Natural killer cell (primary cell): ENCODE results near the gene EFCAB7. TPM values are rescaled to one million over a fixed set of nuclear protein-coding genes. Genes with fewer than 3 reads are reported as not detected.
A peak's percentile ranks its signal among the peaks of the same experiment; 100 is the strongest.
"Not testable (repeated sequence)": the region's sequence is repeated elsewhere in the genome, so short reads cannot be mapped to it uniquely, and the experiment has no call there.

Experiments used
- ATAC-seq, 3 donors: fragments of 150-1000 bp in 2 of 3; fragments of 200-7000 bp in 1 of 3; cut with Tn5 transposase; 1 replicate in 1 of 3; 2 replicates in 2 of 3; pipeline ENCODE4 v1.10.0; 2021; ENCODE audit warnings: mild to moderate bottlenecking in 2 of 3, moderate library complexity in 2 of 3
- DNase-seq, 2 donors: peaks; one replicate each; pipeline versions ENCODE4 v3.0.0 to v3.0.0-alpha.2; 2013 to 2021; ENCODE audit warnings: mixed read lengths in 1 of 2
- H3K27ac ChIP-seq: one replicate; pipeline ENCODE4 v1.5.1; 2013; ENCODE audit warnings: mild to moderate bottlenecking, low read length
- H3K27me3 ChIP-seq: one replicate; pipeline ENCODE4 v1.6.1; 2013; ENCODE audit warnings: low read length; ENCODE audit not compliant: control insufficient read depth, insufficient read depth
- H3K36me3 ChIP-seq: one replicate; pipeline ENCODE4 v1.6.1; 2013; ENCODE audit warnings: low read length; ENCODE audit not compliant: control insufficient read depth, insufficient read depth
- H3K4me1 ChIP-seq: one replicate; pipeline ENCODE4 v1.6.1; 2013; ENCODE audit warnings: low read length; ENCODE audit not compliant: control insufficient read depth, insufficient read depth
- H3K4me3 ChIP-seq: one replicate; pipeline ENCODE4 v1.5.1; 2013; ENCODE audit warnings: low read length
- H3K9me3 ChIP-seq: one replicate; pipeline ENCODE4 v1.6.1; 2013; ENCODE audit warnings: low read length; ENCODE audit not compliant: control insufficient read depth, insufficient read depth
- H3K27ac Mint-ChIP-seq, 2 donors: one replicate each; pipeline ENCODE4 v1.8.0; 2022; ENCODE audit warnings: mild to moderate bottlenecking in 2 of 2, mixed read lengths in 2 of 2, moderate library complexity in 1 of 2
- H3K27me3 Mint-ChIP-seq, 2 donors: one replicate each; pipeline ENCODE4 v1.8.0; 2022; ENCODE audit warnings: low read depth in 2 of 2, mixed read lengths in 2 of 2
- H3K36me3 Mint-ChIP-seq: one replicate; pipeline ENCODE4 v1.8.0; 2022; ENCODE audit warnings: mixed read lengths
- H3K4me1 Mint-ChIP-seq, 2 donors: one replicate each; pipeline ENCODE4 v1.8.0; 2022; ENCODE audit warnings: mixed read lengths in 2 of 2
- H3K4me3 Mint-ChIP-seq: one replicate; pipeline ENCODE4 v1.8.0; 2022; ENCODE audit warnings: mild to moderate bottlenecking, moderate library complexity, mixed read lengths
- H3K9me3 Mint-ChIP-seq, 2 donors: one replicate each; pipeline ENCODE4 v1.8.0; 2022; ENCODE audit warnings: mixed read lengths in 2 of 2
- WGBS: methylation state at CpG from one replicate; pipeline ENCODE4 v1.1.7; 2013; ENCODE audit warnings: missing lambda C conversion rate; ENCODE audit not compliant: insufficient coverage; 5-methylcytosine and 5-hydroxymethylcytosine counted together
- intact Hi-C: fragments of 100-400 bp; cut with micrococcal nuclease; formaldehyde crosslinking; loops from one replicate; pipeline ENCODE4 v1.14.2; 2022
- total RNA-seq, 4 donors: library from RNA; stranded (reverse); fragments of 120-200 nt in 1 of 4; gene quantifications; one replicate each; pipeline versions ENCODE4 v1.2.3 to v1.2.4, GENCODE V29; 2013 to 2022
- TF ChIP-seq, protein P1 (sequence below): fragments of 200-600 bp; IDR thresholded peaks from one replicate; pipeline ENCODE4 v1.8.0; 2022; ENCODE audit warnings: antibody characterized with exemption

EFCAB7 gene
- total RNA-seq, 3 donors from 2014 or later (not counting 1 experiment from before 2014, with no cell fraction given): 5.4 to 7.5 (median 6.0) TPM

DNA sequence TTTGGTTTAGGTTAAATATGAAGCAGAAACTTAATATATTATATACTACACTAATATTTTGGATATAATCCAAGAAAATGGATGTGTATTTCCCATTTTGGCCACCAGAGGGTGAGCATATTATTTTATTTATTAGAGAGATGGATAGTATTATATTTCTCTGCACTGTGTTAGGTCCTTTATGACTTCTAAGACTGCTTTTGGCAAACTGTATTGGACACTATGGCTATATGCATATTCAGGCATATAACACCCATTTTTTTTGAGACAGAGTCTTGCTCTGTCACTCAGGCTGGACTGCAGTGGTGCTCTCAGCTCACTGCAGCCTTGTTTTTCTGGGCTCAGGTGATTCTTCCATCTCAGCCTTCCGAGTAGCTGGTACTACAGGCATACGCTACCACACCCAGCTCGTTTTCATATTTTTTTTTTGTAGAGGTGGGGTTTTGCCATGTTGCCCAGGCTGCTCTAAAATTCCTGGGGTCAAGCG is 52.1 kb downstream of the EFCAB7 start:
- H3K4me1 Mint-ChIP-seq: no peaks in the 10 kb centered on the region
- WGBS: 86% methylated on average over 2 of the region's 4 CpGs
- H3K27me3 ChIP-seq: no peaks in the 10 kb centered on the region
- no peaks in the 10 kb centered on the region for H3K9me3 Mint-ChIP-seq
- H3K36me3 Mint-ChIP-seq: no peaks in the 10 kb centered on the region
- no peak overlapping the region for H3K27ac Mint-ChIP-seq
- H3K9me3 ChIP-seq: no peaks in the 10 kb centered on the region
- H3K27ac ChIP-seq: no peak overlapping the region
- H3K36me3 ChIP-seq: no peaks in the 10 kb centered on the region
- no peaks in the 10 kb centered on the region for H3K4me1 ChIP-seq
- intact Hi-C loops: no loop called here
- H3K4me3 ChIP-seq: no peak overlapping the region
- DNase-seq (peak in 1 of 2 donors; percentile 57), ATAC-seq (peak; percentile 37 to 48 (median 47))
- TF ChIP-seq, protein P1, sequence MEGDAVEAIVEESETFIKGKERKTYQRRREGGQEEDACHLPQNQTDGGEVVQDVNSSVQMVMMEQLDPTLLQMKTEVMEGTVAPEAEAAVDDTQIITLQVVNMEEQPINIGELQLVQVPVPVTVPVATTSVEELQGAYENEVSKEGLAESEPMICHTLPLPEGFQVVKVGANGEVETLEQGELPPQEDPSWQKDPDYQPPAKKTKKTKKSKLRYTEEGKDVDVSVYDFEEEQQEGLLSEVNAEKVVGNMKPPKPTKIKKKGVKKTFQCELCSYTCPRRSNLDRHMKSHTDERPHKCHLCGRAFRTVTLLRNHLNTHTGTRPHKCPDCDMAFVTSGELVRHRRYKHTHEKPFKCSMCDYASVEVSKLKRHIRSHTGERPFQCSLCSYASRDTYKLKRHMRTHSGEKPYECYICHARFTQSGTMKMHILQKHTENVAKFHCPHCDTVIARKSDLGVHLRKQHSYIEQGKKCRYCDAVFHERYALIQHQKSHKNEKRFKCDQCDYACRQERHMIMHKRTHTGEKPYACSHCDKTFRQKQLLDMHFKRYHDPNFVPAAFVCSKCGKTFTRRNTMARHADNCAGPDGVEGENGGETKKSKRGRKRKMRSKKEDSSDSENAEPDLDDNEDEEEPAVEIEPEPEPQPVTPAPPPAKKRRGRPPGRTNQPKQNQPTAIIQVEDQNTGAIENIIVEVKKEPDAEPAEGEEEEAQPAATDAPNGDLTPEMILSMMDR: peak; percentile 89
- no peaks in the 10 kb centered on the region for H3K27me3 Mint-ChIP-seq
- H3K4me3 Mint-ChIP-seq: no peak overlapping the region

DNA sequence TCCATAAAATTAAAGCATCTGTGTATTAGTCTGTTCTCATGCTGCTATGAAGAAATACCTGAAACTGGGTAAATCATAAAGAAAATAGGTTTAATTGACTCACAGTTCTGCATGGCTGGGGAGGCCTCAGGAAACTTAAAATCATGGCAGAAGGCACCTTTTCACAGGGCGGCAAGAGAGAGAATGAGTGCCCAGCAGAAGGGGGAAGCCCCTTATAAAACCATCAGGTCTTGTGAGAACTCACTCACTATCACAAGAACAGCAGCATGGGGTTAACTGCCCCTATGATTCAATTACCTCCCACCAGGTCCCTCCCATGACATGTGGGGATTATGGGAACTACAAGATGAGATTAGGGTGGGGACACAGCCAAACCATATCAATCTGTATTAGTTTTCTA is 63.0 kb downstream of the EFCAB7 start:
- not testable (repeated sequence) for H3K36me3 Mint-ChIP-seq, H3K27ac Mint-ChIP-seq

DNA sequence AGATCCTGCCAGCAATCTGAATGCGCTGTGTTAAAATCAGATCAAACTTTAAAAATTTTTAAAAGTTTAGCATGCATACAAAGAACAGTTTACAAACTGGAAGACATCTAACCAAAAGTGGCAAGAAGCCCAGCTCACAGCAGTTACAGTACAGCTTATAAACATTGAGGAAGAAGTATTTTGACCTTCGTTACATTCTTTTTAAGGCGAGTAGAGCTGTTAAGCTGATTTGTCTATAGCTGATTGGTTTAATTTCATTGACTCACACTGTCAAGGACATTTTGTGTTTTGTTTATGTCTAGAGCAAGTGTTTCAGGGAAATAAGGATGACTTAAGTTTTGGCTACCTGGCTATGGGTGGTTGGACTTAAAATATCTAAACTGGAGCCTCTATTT is 66.8 kb downstream of the EFCAB7 start:
- peaks cover 13% of the 10 kb centered on the region for H3K4me1 ChIP-seq
- TF ChIP-seq, protein P1: no peak
- H3K9me3 ChIP-seq: no peaks in the 10 kb centered on the region
- no peak overlapping the region for H3K27ac Mint-ChIP-seq
- no peaks in the 10 kb centered on the region for H3K27me3 ChIP-seq
- H3K4me3 Mint-ChIP-seq: no peak overlapping the region
- no peak overlapping the region for H3K4me3 ChIP-seq
- no peaks in the 10 kb centered on the region for H3K9me3 Mint-ChIP-seq
- DNase-seq (no peak), ATAC-seq (no peak)
- WGBS: 100% methylated on average over 3 of the region's 3 CpGs
- no peaks in the 10 kb centered on the region for H3K27me3 Mint-ChIP-seq
- intact Hi-C loops: loop anchor here (5.0 to 10.0 kb wide), 2 partner anchors 223 to 305 kb away; partner anchors contain the start of gene ALG6
- H3K4me1 Mint-ChIP-seq: peaks cover 10 to 17% of the 10 kb centered on the region in 2 donors
- no peaks in the 10 kb centered on the region for H3K36me3 Mint-ChIP-seq
- no peaks in the 10 kb centered on the region for H3K36me3 ChIP-seq
- no peak overlapping the region for H3K27ac ChIP-seq

More for the DNA sequence above, 63.0 kb downstream of the EFCAB7 start:
- H3K27ac ChIP-seq, H3K9me3 ChIP-seq, H3K9me3 Mint-ChIP-seq, H3K27me3 ChIP-seq, H3K4me1 Mint-ChIP-seq, DNase-seq, intact Hi-C loops, H3K36me3 ChIP-seq, H3K4me3 Mint-ChIP-seq, H3K27me3 Mint-ChIP-seq, ATAC-seq, H3K4me1 ChIP-seq, H3K4me3 ChIP-seq: not testable (repeated sequence)
- WGBS: 79% methylated on average over 1 of the region's 1 CpG

DNA sequence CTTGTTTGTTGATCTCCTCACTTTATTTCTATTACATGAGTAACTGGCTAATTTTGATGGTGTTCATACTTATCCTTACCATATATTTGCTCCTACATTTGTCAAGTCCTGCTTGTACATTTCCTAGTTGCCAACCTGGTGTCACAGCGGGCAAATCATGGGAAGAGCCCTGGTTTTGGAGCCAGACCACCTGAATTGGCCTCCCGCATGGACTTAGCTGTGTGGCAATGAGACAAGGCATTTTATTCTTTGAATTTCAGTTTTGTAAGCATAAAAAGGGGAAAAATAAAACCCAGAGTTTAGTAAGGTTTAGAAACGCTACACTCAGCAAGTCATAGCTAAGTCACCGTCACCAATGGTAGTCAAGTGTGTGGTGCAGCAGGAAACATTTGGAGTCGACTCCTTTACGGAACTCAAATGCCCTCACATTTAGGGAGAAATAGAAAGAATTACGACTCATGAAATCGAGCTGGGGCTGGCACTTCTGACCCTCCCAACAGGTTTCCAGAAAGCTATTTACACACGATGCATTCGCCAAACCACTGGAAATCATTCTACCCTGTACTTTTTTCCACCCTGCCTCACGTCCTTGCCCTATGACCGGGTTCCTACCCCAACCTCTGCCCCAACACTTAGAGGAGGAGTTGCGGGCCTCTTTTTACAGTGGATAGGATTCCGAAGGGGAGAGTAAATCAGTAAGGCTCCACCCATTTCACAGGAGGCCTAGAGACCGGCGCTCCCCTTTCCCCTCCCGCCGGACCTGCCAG is 69.4 kb downstream of the EFCAB7 start:
- Mint-ChIP-seq H3K27me3 (no peaks in the 10 kb centered on the region), H3K4me1 (peaks cover 10 to 32% of the 10 kb centered on the region in 2 donors), H3K9me3 (no peaks in the 10 kb centered on the region), H3K4me3 (peak overlapping the region; percentile 97), H3K27ac (peak overlapping the region; percentile 92 to 96), H3K36me3 (no peaks in the 10 kb centered on the region)
- WGBS: 27% methylated on average over 17 of the region's 18 CpGs
- intact Hi-C loops: loop anchor here (2.0 to 10.0 kb wide), 3 partner anchors 70 to 302 kb away; partner anchors contain the start of genes ALG6, EFCAB7 and ITGB3BP
- Histone ChIP-seq H3K9me3 (no peaks in the 10 kb centered on the region), H3K4me1 (peaks cover 13% of the 10 kb centered on the region), H3K27me3 (no peaks in the 10 kb centered on the region), H3K4me3 (peak overlapping the region; percentile 90), H3K36me3 (no peaks in the 10 kb centered on the region), H3K27ac (peak overlapping the region; percentile 86)
- DNase-seq (no peak), ATAC-seq (no peak)
- TF ChIP-seq, protein P1: no peak
